Rectal smooth muscle tissue (tissue), 1 donor: Measurements from ENCODE around the gene COL24A1.

ENCODE experiments used
- H3K27ac ChIP-seq: one replicate; pipeline ENCODE4 v1.7.0; 2013; ENCODE audit warnings: low read depth, low read length, inconsistent platforms
- H3K27me3 ChIP-seq: one replicate; pipeline ENCODE4 v1.7.0; 2013; ENCODE audit warnings: low read length; ENCODE audit not compliant: control insufficient read depth, insufficient read depth
- H3K36me3 ChIP-seq: one replicate; pipeline ENCODE4 v1.7.0; 2013; ENCODE audit warnings: low read length; ENCODE audit not compliant: control insufficient read depth, insufficient read depth
- H3K4me1 ChIP-seq: one replicate; pipeline ENCODE4 v1.7.0; 2013; ENCODE audit warnings: low read length; ENCODE audit not compliant: control insufficient read depth, insufficient read depth
- H3K4me3 ChIP-seq: one replicate; pipeline ENCODE4 v1.7.0; 2013; ENCODE audit warnings: low read length
- H3K9ac ChIP-seq: one replicate; pipeline ENCODE4 v1.7.0; 2013; ENCODE audit warnings: low read length

COL24A1 gene

DNA sequence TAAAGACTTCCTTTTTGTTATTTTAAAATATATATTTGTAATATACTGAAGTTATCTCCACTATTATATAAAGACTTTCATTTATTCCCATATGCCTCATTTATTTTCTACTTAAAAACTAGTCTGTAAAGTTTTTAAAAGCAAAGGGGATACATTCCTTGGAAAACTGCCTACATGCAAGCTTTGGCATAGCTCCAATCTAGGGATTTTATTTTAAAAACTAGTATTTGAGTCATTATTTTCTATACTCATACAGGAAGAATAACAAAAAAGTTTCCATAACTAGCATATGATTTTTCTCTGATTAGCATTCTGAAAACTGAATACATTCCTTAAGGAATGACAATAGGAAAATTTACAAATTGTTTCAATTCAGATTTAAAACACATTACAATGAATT lies 88.9 kb downstream of the COL24A1 start:
- no peaks in the 10 kb centered on the region for H3K36me3 ChIP-seq
- H3K9ac ChIP-seq: no peak overlapping the region
- no peaks in the 10 kb centered on the region for H3K27me3 ChIP-seq
- H3K27ac ChIP-seq: no peak overlapping the region
- H3K4me1 ChIP-seq: no peaks in the 10 kb centered on the region
- H3K4me3 ChIP-seq: no peak overlapping the region

- Histone ChIP-seq H3K36me3 (no peaks in the 10 kb centered on the region), H3K4me1 (no peaks in the 10 kb centered on the region), H3K4me3 (no peak overlapping the region), H3K27me3 (no peaks in the 10 kb centered on the region), H3K9ac (no peak overlapping the region), H3K27ac (no peak overlapping the region)
Measured at GRCh38 chr1:86064899-86065298, 91.7 kb downstream of the COL24A1 start.

GRCh38 chr1:86063721-86064120 lies 92.9 kb downstream of the COL24A1 start:
- Histone ChIP-seq H3K4me1 (no peaks in the 10 kb centered on the region), H3K9ac (no peak overlapping the region), H3K27me3 (no peaks in the 10 kb centered on the region), H3K36me3 (no peaks in the 10 kb centered on the region), H3K27ac (no peak overlapping the region), H3K4me3 (no peak overlapping the region)

- Histone ChIP-seq H3K27ac (no peak overlapping the region), H3K4me3 (no peak overlapping the region), H3K9ac (no peak overlapping the region), H3K27me3 (no peaks in the 10 kb centered on the region), H3K36me3 (no peaks in the 10 kb centered on the region), H3K4me1 (no peaks in the 10 kb centered on the region)
Measured at GRCh38 chr1:86062453-86062852, 94.1 kb downstream of the COL24A1 start.

- no peak overlapping the region for H3K9ac ChIP-seq
- no peaks in the 10 kb centered on the region for H3K27me3 ChIP-seq
- no peaks in the 10 kb centered on the region for H3K4me1 ChIP-seq
- H3K36me3 ChIP-seq: no peaks in the 10 kb centered on the region
- H3K4me3 ChIP-seq: no peak overlapping the region
- no peak overlapping the region for H3K27ac ChIP-seq
Measured at GRCh38 chr1:86061551-86061990, 95.0 kb downstream of the COL24A1 start.

DNA sequence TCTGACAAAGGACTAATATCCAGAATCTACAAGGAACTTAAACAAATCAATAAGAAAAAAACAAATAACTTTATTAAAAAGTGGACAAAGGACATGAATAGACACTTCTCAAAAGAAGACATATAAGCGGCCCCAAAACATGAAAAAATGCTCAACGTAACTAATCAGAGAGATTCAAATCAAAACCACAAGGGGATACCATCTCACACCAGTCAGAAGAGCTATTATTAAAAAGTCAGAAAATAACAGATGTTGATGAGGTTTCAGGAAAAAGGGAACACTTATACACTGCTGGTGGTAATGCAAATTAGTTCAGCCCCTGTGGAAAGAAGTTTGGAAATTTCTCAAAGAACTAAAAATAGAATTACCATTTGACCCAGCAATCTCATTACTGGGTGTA lies 102.2 kb downstream of the COL24A1 start:
- Histone ChIP-seq H3K27ac (no peak overlapping the region), H3K4me3 (no peak overlapping the region), H3K9ac (no peak overlapping the region), H3K4me1 (no peaks in the 10 kb centered on the region), H3K27me3 (no peaks in the 10 kb centered on the region), H3K36me3 (no peaks in the 10 kb centered on the region)

DNA sequence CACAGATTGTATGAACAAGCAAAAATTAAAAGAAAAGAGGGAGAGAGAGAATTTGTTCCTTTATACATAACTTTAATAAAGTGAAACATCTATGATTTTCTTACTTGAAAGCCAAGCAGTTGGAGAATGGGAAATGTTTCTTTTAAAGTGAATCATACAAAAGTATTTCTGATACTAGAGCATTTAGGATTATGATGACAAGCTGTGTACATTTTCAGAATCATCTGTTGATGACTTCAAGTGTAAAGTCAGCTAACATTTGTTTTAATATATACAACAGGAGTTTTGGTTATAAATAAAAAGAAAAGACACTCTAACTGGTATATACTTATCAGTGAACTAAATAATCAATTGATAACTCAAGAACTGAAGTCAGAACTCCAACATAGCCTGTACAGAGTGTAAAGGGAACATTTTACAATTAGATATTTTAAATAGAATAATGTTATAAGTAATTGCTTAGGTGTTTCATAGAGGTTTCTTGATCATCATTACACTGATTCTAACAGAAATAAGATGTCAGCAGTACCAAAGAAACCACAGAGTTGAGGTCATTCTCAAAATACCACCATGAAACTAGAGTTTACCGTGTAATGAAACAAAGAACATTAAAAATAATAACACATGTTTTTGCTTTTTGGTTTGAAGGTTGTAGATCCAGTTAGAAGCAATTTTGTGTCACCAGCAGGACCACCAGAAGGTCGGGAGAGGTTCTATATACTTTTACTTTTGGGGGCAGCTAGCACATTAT lies 103.4 kb downstream of the COL24A1 start:
- Histone ChIP-seq H3K4me1 (no peaks in the 10 kb centered on the region), H3K27me3 (no peaks in the 10 kb centered on the region), H3K4me3 (no peak overlapping the region), H3K9ac (no peak overlapping the region), H3K27ac (no peak overlapping the region), H3K36me3 (no peaks in the 10 kb centered on the region)

DNA sequence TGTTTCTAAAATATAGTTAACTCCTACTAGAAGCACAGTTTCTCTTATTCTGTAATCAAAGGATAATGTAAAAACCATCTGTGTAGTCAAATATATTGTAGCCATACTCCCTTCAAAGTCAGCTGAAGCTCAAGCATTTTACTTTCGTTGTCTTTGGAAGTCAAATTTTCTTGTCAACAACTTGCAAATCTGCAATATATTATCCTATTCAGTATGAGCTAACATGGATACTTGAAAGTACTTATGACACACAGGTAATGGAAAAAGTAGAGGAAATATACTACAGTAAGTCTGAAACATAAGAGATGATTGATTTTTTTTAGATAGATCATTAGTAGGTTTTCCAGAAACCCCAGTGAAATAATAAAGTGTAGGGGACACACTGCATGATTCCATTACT lies 121.5 kb downstream of the COL24A1 start:
- Histone ChIP-seq H3K27ac (no peak overlapping the region), H3K9ac (no peak overlapping the region), H3K36me3 (no peaks in the 10 kb centered on the region), H3K27me3 (no peaks in the 10 kb centered on the region), H3K4me3 (no peak overlapping the region), H3K4me1 (no peaks in the 10 kb centered on the region)

GRCh38 chr1:86030180-86030579 lies 126.4 kb downstream of the COL24A1 start:
- Histone ChIP-seq H3K4me3 (no peak overlapping the region), H3K36me3 (no peaks in the 10 kb centered on the region), H3K27ac (no peak overlapping the region), H3K4me1 (no peaks in the 10 kb centered on the region), H3K27me3 (no peaks in the 10 kb centered on the region), H3K9ac (no peak overlapping the region)

DNA sequence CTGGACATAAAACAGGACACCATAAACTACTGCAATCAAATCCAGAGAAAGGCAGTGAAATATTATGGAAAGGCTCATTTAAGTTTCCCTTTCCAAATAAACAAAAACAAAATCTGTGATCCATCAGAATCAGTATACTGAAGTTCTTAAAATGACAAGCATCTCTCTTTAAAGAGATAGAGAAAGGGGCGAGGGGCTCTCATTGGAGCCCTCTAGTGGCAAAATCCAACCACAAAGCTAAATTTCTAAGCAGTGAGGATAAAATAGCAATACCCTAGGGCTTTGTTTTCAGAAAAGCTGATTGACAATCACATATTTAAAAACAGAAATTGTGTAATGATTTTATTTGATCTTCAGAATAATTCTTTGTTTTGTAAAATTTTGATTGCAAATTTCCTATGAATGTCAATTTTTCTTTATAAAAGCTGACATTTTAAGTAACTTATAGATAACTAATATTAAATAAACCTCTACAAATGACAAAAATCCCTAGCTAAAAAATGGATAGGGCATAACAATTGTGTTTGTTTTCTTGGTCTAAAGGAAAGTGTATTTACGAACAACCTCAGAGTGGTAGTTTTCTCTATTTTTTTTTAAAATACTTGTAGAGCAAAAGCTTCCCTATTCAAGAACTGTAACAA lies 138.2 kb downstream of the COL24A1 start:
- H3K36me3 ChIP-seq: no peaks in the 10 kb centered on the region
- H3K4me3 ChIP-seq: no peak overlapping the region
- H3K4me1 ChIP-seq: no peaks in the 10 kb centered on the region
- no peak overlapping the region for H3K9ac ChIP-seq
- H3K27me3 ChIP-seq: no peaks in the 10 kb centered on the region
- H3K27ac ChIP-seq: no peak overlapping the region

- H3K36me3 ChIP-seq: no peaks in the 10 kb centered on the region
- H3K4me3 ChIP-seq: no peak overlapping the region
- no peak overlapping the region for H3K27ac ChIP-seq
- H3K4me1 ChIP-seq: no peaks in the 10 kb centered on the region
- H3K9ac ChIP-seq: no peak overlapping the region
- no peaks in the 10 kb centered on the region for H3K27me3 ChIP-seq
Measured at GRCh38 chr1:86016076-86016759, 140.4 kb downstream of the COL24A1 start.

GRCh38 chr1:86015375-86015774 lies 141.2 kb downstream of the COL24A1 start:
- Histone ChIP-seq H3K9ac (no peak overlapping the region), H3K4me1 (no peaks in the 10 kb centered on the region), H3K27ac (no peak overlapping the region), H3K27me3 (no peaks in the 10 kb centered on the region), H3K36me3 (no peaks in the 10 kb centered on the region), H3K4me3 (no peak overlapping the region)
